ENCODE measurements around the gene PFN1.

Gene PFN1

DNA sequence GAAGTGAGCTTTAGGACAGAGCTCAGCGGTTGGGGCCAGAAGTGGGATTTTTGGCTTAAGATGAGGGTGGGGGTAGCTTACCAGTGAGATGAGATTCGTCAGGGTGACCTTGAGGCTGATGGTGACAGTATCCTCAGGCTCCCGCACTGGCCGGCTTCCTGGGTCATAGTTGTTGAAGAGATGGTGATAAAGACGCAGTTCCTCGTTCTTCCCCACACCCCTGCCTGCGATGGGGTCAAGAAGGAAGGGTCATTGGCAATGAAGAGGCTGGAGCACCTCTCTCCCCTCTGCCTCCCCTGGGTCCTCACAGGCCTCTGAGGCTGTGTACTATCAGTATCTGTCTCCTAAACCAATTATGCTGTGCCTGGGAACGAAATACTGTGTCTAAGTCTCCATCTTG, 45.8 kb downstream of the PFN1 start:
- Histone ChIP-seq H3K4me3 (ENCODE audit: low read length) (no peak overlapping the region), H3K36me3 (ENCODE audit: control insufficient read depth, low read length) (no peaks in the 10 kb centered on the region), H3K27ac (ENCODE audit: low read depth, low read length) (no peak overlapping the region), H3K79me2 (ENCODE audit: control insufficient read depth, low read length) (no peaks in the 10 kb centered on the region), H3K27me3 (ENCODE audit: control insufficient read depth, low read length) (peaks cover 23% of the 10 kb centered on the region), H3F3A (ENCODE audit: control insufficient read depth, insufficient read depth) (no peaks in the 10 kb centered on the region), H3K4me1 (ENCODE audit: control insufficient read depth, low read length) (peaks cover 32% of the 10 kb centered on the region), H4K20me1 (ENCODE audit: control insufficient read depth, insufficient read depth, low read depth, low read length) (no peaks in the 10 kb centered on the region; the same call in 1 of the 2 replicates), H3K9me2 (replicated peaks; ENCODE audit: control insufficient read depth, low read length) (no peaks in the 10 kb centered on the region), H3K9me3 (ENCODE audit: control insufficient read depth, insufficient read depth, low read length) (no peaks in the 10 kb centered on the region), H3K4me2 (ENCODE audit: low read length) (no peak overlapping the region)
- TF ChIP-seq, protein P1, sequence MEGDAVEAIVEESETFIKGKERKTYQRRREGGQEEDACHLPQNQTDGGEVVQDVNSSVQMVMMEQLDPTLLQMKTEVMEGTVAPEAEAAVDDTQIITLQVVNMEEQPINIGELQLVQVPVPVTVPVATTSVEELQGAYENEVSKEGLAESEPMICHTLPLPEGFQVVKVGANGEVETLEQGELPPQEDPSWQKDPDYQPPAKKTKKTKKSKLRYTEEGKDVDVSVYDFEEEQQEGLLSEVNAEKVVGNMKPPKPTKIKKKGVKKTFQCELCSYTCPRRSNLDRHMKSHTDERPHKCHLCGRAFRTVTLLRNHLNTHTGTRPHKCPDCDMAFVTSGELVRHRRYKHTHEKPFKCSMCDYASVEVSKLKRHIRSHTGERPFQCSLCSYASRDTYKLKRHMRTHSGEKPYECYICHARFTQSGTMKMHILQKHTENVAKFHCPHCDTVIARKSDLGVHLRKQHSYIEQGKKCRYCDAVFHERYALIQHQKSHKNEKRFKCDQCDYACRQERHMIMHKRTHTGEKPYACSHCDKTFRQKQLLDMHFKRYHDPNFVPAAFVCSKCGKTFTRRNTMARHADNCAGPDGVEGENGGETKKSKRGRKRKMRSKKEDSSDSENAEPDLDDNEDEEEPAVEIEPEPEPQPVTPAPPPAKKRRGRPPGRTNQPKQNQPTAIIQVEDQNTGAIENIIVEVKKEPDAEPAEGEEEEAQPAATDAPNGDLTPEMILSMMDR (IDR thresholded peaks at IDR 0.05; ENCODE audit: low read depth, low read length, poor library complexity, severe bottlenecking): no peak
- no peak for TF ChIP-seq EZH2phosphoT487 (IDR thresholded peaks at IDR 0.05; ENCODE audit: borderline replicate concordance, low read length)

DNA sequence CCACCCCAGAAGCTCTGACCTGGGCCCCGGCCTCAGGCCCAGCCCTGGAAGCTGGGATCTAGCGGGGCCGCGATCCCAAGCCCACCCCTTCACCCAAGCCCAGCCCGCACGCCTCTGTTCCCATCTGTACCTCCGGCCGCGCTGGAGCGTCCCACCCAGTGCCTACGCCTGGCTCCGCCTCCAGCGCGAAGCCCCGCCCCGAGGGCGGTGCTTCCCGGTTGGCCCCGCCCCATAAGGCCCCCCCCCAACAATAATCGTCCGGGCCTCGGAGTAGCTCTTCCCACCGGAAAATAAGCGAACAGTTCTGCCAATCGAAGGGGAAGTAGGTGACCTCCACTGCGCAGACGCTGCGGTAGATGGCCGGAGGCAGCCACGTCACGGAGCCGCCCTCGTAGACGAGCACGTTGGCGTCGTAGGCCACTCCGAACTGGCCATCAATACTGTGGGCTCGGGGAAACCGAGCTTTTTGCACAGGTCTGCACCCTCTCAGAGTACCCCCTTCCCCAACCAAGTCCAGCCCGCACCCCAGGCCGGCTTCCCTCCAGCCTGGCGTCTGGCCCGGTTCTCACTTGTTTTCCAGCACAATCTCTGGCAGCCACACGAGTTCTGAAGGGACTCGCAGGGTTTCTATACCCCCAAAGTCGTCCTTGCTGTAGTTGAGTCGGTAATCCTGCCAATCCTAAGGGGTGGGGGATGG, 46.5 kb downstream of the PFN1 start:
- H3K4me1 ChIP-seq (ENCODE audit: control insufficient read depth, low read length): peaks cover 32% of the 10 kb centered on the region
- H3K4me3 ChIP-seq (ENCODE audit: low read length): no peak overlapping the region
- H3K9me3 ChIP-seq (ENCODE audit: control insufficient read depth, insufficient read depth, low read length): no peaks in the 10 kb centered on the region
- no peak overlapping the region for H3K27ac ChIP-seq (ENCODE audit: low read depth, low read length)
- TF ChIP-seq EZH2phosphoT487 (IDR thresholded peaks at IDR 0.05; ENCODE audit: borderline replicate concordance, low read length): no peak
- TF ChIP-seq, protein P1 (IDR thresholded peaks at IDR 0.05; ENCODE audit: low read depth, low read length, poor library complexity, severe bottlenecking): no peak
- H4K20me1 ChIP-seq (ENCODE audit: control insufficient read depth, insufficient read depth, low read depth, low read length): no peaks in the 10 kb centered on the region; the same call in 1 of the 2 replicates
- H3K4me2 ChIP-seq (ENCODE audit: low read length): peak overlapping the region; percentile 62; the same call in 1 of the 2 replicates
- H3K27me3 ChIP-seq (ENCODE audit: control insufficient read depth, low read length): peaks cover 23% of the 10 kb centered on the region
- H3K79me2 ChIP-seq (ENCODE audit: control insufficient read depth, low read length): no peaks in the 10 kb centered on the region
- H3K9me2 ChIP-seq (replicated peaks; ENCODE audit: control insufficient read depth, low read length): no peaks in the 10 kb centered on the region
- no peaks in the 10 kb centered on the region for H3F3A ChIP-seq (ENCODE audit: control insufficient read depth, insufficient read depth)
- H3K36me3 ChIP-seq (ENCODE audit: control insufficient read depth, low read length): no peaks in the 10 kb centered on the region

DNA sequence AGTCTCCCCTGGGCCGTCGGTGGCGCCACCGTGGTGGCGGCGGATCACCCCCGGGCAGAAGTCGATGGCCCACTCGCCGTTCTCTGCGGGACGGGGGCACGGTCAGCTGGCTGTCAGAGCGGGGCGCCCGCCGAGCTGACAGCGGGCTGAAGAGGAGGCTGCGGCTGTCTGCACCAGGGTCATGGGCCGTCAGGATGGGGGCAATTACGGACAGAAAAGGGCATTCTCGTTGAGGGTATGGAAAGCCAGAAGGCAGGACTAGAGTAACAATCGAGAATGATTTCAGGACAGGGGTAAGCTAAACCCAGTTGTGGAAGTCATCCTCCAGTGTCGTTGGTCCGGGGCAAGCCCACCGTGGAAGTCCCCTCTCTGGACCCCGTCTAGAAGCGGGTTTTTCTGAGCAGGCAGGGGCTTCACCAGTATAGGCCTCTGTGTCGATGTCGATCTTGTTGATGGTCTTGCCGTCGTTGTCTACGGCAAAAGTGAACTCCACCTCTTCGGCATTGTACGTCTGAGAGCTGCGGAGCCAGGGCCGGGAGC, 47.2 kb downstream of the PFN1 start:
- TF ChIP-seq EZH2phosphoT487 (IDR thresholded peaks at IDR 0.05; ENCODE audit: borderline replicate concordance, low read length): no peak
- TF ChIP-seq, protein P1 (IDR thresholded peaks at IDR 0.05; ENCODE audit: low read depth, low read length, poor library complexity, severe bottlenecking): no peak
- H3K4me2 ChIP-seq (ENCODE audit: low read length): peak overlapping the region; percentile 62
- no peaks in the 10 kb centered on the region for H3K36me3 ChIP-seq (ENCODE audit: control insufficient read depth, low read length)
- H3K27ac ChIP-seq (ENCODE audit: low read depth, low read length): no peak overlapping the region
- peaks cover 23% of the 10 kb centered on the region for H3K27me3 ChIP-seq (ENCODE audit: control insufficient read depth, low read length)
- H3F3A ChIP-seq (ENCODE audit: control insufficient read depth, insufficient read depth): no peaks in the 10 kb centered on the region
- H4K20me1 ChIP-seq (ENCODE audit: control insufficient read depth, insufficient read depth, low read depth, low read length): no peaks in the 10 kb centered on the region; the same call in 1 of the 2 replicates
- no peaks in the 10 kb centered on the region for H3K9me3 ChIP-seq (ENCODE audit: control insufficient read depth, insufficient read depth, low read length)
- H3K4me1 ChIP-seq (ENCODE audit: control insufficient read depth, low read length): peaks cover 32% of the 10 kb centered on the region
- H3K79me2 ChIP-seq (ENCODE audit: control insufficient read depth, low read length): no peaks in the 10 kb centered on the region
- peak overlapping the region; percentile 60 for H3K4me3 ChIP-seq (ENCODE audit: low read length)
- H3K9me2 ChIP-seq (replicated peaks; ENCODE audit: control insufficient read depth, low read length): no peaks in the 10 kb centered on the region

Data from DOHH2 (cell line).